ENCODE results near the gene ZNF765.

GRCh38 chr19:53394974-53395839 is at the start of gene ZNF765:
- TF ChIP-seq, protein P1, sequence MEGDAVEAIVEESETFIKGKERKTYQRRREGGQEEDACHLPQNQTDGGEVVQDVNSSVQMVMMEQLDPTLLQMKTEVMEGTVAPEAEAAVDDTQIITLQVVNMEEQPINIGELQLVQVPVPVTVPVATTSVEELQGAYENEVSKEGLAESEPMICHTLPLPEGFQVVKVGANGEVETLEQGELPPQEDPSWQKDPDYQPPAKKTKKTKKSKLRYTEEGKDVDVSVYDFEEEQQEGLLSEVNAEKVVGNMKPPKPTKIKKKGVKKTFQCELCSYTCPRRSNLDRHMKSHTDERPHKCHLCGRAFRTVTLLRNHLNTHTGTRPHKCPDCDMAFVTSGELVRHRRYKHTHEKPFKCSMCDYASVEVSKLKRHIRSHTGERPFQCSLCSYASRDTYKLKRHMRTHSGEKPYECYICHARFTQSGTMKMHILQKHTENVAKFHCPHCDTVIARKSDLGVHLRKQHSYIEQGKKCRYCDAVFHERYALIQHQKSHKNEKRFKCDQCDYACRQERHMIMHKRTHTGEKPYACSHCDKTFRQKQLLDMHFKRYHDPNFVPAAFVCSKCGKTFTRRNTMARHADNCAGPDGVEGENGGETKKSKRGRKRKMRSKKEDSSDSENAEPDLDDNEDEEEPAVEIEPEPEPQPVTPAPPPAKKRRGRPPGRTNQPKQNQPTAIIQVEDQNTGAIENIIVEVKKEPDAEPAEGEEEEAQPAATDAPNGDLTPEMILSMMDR (IDR thresholded peaks at IDR 0.05) = peak; percentile 48
- no peak for TF ChIP-seq EZH2 (IDR thresholded peaks at IDR 0.05)
- TF ChIP-seq EZH2phosphoT487 (IDR thresholded peaks at IDR 0.05) = no peak
